GM23248 (cell line): Measurements from ENCODE around the gene PRR18. TPM values are rescaled to one million over a fixed set of nuclear protein-coding genes. Genes with fewer than 3 reads are reported as not detected.

ENCODE experiments used
- DNase-seq: peaks from one replicate; pipeline ENCODE4 v3.0.0-alpha.2; 2015
- H2AFZ ChIP-seq: fragments of 200-600 bp; sonication (generic); 2 replicates; pipeline ENCODE4 v1.6.1; 2016; ENCODE audit warnings: antibody characterized with exemption
- H3F3A ChIP-seq: fragments of 200-600 bp; sonication (generic); 2 replicates; pipeline ENCODE4 v1.6.1; 2016; ENCODE audit warnings: mild to moderate bottlenecking, antibody characterized with exemption, mixed run types; ENCODE audit not compliant: insufficient read depth
- H3K27ac ChIP-seq: fragments of 200-600 bp; sonication (generic); 2 replicates; pipeline ENCODE4 v1.5.1; 2016; ENCODE audit warnings: mild to moderate bottlenecking
- H3K27me3 ChIP-seq: fragments of 200-600 bp; sonication (generic); replicated peaks from 2 replicates; pipeline ENCODE4 v1.6.1; 2016; ENCODE audit warnings: mild to moderate bottlenecking; ENCODE audit not compliant: insufficient read depth
- H3K36me3 ChIP-seq: fragments of 200-600 bp; sonication (generic); 2 replicates; pipeline ENCODE4 v1.6.1; 2016; ENCODE audit warnings: low read depth, mild to moderate bottlenecking
- H3K4me1 ChIP-seq: fragments of 200-600 bp; sonication (generic); 2 replicates; pipeline ENCODE4 v1.6.1; 2016; ENCODE audit warnings: mild to moderate bottlenecking; ENCODE audit not compliant: insufficient read depth
- H3K4me2 ChIP-seq: fragments of 200-600 bp; sonication (generic); one replicate; pipeline ENCODE4 v1.6.1; 2016; ENCODE audit warnings: mild to moderate bottlenecking; ENCODE audit not compliant: unreplicated experiment
- H3K4me3 ChIP-seq: fragments of 200-600 bp; sonication (generic); 2 replicates; pipeline ENCODE4 v1.5.1; 2016; ENCODE audit warnings: mild to moderate bottlenecking
- H3K79me2 ChIP-seq: fragments of 200-600 bp; sonication (generic); 2 replicates; pipeline ENCODE4 v1.6.1; 2016; ENCODE audit warnings: mild to moderate bottlenecking; ENCODE audit not compliant: insufficient read depth
- H3K9ac ChIP-seq: fragments of 200-600 bp; sonication (generic); 2 replicates; pipeline ENCODE4 v1.6.1; 2016; ENCODE audit warnings: mild to moderate bottlenecking
- H3K9me2 ChIP-seq: fragments of 200-600 bp; sonication (generic); 2 replicates; pipeline ENCODE4 v1.6.1; 2016; ENCODE audit warnings: mixed run types, mild to moderate bottlenecking, moderate library complexity; ENCODE audit not compliant: insufficient read depth
- H3K9me3 ChIP-seq: fragments of 200-600 bp; sonication (generic); one replicate; pipeline ENCODE4 v1.6.1; 2017; ENCODE audit warnings: low read depth
- H4K20me1 ChIP-seq: fragments of 200-600 bp; sonication (generic); 2 replicates; pipeline ENCODE4 v1.6.0; 2016; ENCODE audit not compliant: insufficient read depth
- EZH2 ChIP-seq: fragments of 200-600 bp; sonication (generic); IDR thresholded peaks from 2 replicates; pipeline ENCODE4 v1.6.1; 2018; ENCODE audit warnings: antibody characterized with exemption, mild to moderate bottlenecking; ENCODE audit not compliant: insufficient read depth, poor library complexity, severe bottlenecking
- EZH2phosphoT487 ChIP-seq: fragments of 200-600 bp; sonication (generic); IDR thresholded peaks from 2 replicates; pipeline ENCODE4 v1.6.1; 2018; ENCODE audit warnings: antibody characterized with exemption, moderate library complexity, mild to moderate bottlenecking, low read depth; ENCODE audit not compliant: insufficient read depth
- WGBS, 2 experiments: methylation state at CpG; one replicate each; pipeline ENCODE4 v1.1.6; 2015 to 2017; ENCODE audit warnings: low lambda C conversion rate in 2 of 2, low coverage in 1 of 2; ENCODE audit errors: missing lambda C conversion rate in 2 of 2; 5-methylcytosine and 5-hydroxymethylcytosine counted together
- in situ Hi-C: fragments of 300-500 bp; cut with MboI; formaldehyde crosslinking; loops from 2 replicates; pipeline ENCODE4 v1.15.0; 2020
- polyA plus RNA-seq: library from polyadenylated mRNA; unstranded; fragments of >200 nt; fragmentation: Nextera tagmentation; extraction: Ambion mirVana; gene quantifications from 2 replicates; pipeline ENCODE4 v1.2.1, GENCODE V29; 2016
- total RNA-seq: library from RNA; depleted of rRNA; stranded (reverse); fragments of >200 nt; shearing (Covaris generic); gene quantifications from 2 replicates; pipeline ENCODE4 v1.2.3, GENCODE V29; 2014

The PRR18 gene
- total and polyA plus RNA-seq, 2 experiments from 2014 or later = not detected

DNA sequence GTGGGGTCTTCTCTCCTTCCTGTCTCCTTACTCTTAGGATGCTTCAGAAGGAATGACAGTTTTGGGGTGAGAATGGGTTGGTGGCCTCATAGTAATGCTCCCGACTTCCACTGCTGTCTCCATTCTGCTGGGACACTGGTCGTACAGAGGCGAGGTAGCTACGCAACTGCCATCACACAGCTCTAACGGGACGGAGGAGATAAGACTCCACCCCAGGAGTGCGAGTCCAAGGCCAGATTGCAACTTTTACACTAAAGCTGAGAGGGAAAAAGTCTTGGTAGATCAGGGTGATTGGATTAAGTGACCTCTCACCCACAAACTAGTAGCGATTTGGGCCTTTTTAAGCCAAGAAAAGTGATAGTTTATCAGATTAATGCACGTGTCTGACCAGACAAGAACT lies 1.8 kb upstream of the PRR18 start:
- Histone ChIP-seq H3K9me3 (no peaks in the 10 kb centered on the region), H2AFZ (no peak overlapping the region), H3K9ac (no peak overlapping the region), H3K27me3 (peaks cover 46% of the 10 kb centered on the region), H3K27ac (no peak overlapping the region), H3K9me2 (no peaks in the 10 kb centered on the region), H3K4me1 (no peaks in the 10 kb centered on the region), H3F3A (no peaks in the 10 kb centered on the region), H3K4me2 (no peak overlapping the region), H4K20me1 (no peaks in the 10 kb centered on the region), H3K79me2 (no peaks in the 10 kb centered on the region), H3K4me3 (no peak overlapping the region), H3K36me3 (no peaks in the 10 kb centered on the region)
- no peak for DNase-seq
- TF ChIP-seq EZH2 = no peak
- no peak for TF ChIP-seq EZH2phosphoT487
- WGBS, 2 experiments = 87% methylated on average over 9 of the region's 9 CpGs
- in situ Hi-C loops = no loop called here

DNA sequence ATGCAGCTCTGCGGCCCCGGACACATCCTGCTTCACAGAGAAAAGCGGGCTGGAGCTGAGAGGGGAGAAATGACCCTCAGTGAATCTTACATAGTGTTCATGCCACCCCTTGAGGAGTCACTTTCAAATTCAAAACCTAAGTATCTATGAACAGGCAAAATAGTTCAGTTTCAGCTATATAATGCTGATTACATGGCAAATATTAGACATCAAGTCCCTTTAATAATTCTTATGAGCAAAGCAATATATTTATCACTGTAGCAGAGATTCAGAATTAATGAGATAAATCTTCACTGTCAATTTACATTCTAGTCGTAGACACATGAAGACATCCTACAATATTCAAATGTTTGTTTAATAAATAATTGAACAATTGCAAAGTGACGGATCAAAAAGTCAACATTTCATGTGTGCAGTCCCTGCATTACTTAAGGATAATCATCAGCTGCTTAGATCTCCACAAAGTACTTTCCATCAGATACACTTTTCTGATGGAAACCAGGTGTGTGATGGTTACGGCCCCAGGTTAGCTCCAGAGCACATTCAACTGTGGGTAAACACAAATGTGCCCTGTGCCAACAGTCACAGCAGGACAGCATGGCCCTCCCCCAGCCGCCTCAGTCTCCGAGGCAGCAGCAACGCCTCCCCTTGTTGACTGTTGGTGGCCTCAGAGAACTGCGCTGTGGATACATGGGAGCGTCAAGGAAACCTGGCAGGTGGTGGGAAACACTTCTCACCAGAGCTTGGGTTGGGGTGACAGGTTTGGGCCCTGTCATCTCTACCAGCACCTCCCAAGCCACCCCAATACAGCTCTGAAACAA lies 787 bp upstream of the PRR18 start:
- in situ Hi-C loops = no loop called here
- TF ChIP-seq EZH2 (peak; percentile 95), EZH2phosphoT487 (0 out of 2 replicates have a peak, but pooled peaks have one; percentile 43)

DNA sequence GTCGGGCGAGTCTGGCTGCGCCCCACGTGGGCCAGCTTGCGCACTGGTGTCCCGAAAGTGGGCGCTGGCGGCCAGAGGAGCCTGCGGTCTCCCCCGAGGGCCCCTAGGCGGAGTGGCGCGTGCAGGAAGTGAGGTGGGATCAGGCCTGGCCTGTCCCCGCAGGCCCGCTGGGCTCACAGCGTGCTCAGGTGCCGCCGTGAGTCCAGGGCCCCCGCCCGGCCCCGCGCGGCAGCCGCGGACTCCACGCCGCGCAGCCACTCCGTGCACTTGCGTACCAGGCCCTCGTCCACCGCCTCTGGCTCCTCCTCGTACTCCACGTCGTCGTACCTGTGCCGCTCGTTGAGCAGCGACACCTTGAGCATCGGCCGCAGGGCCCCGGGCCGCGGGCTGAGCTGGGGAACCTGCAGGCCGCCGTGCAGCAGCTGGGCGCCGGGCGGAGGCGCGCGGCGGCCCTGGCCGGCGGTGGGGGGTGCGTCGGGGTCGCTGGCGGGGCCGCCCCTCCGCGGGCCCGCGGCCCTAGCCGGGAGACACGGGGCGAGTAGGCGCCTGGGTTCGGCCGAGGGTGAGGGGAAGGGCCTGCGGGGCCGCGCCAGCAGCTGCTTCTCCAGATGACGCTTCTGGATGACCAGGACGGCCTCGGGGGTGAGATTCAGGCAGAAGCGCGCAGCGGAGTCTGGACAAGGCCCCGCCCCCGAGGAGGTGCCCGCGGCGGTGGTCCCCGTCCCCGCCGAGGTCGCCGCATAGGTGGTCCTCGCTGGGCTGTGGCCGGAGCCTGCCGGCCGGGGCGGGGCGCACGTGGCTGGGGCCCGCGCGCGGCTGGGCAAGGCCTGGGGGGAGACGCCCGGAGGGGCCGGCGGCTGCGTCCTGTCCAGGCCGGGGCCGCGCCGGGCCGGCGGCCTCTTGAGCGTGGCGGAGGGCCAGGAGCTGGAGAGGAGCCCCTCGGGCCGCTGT lies 835 bp downstream of the PRR18 start:
- Histone ChIP-seq H3K9me3 (no peaks in the 10 kb centered on the region), H3K9ac (no peak overlapping the region), H3K4me3 (peak overlapping the region; percentile 50), H3K27ac (no peak overlapping the region), H3K9me2 (no peaks in the 10 kb centered on the region), H3K36me3 (no peaks in the 10 kb centered on the region), H3K4me1 (no peaks in the 10 kb centered on the region), H3K4me2 (peak overlapping the region; percentile 20), H2AFZ (0 out of 2 replicates have a peak overlapping the region, but pooled peaks have one; percentile 63), H3K79me2 (no peaks in the 10 kb centered on the region), H3F3A (no peaks in the 10 kb centered on the region), H3K27me3 (peaks cover 56% of the 10 kb centered on the region), H4K20me1 (no peaks in the 10 kb centered on the region)
- DNase-seq = peak; percentile 39
- in situ Hi-C loops = no loop called here
- TF ChIP-seq EZH2 (no peak), EZH2phosphoT487 (no peak)
- WGBS, 2 experiments = 5 to 8% methylated on average over 49 to 57 of the region's 115 CpGs

More for the DNA sequence above, 787 bp upstream of the PRR18 start:
- no peaks in the 10 kb centered on the region for H3F3A ChIP-seq
- WGBS, 2 experiments = 24 to 29% methylated on average over 11 of the region's 11 CpGs
- no peaks in the 10 kb centered on the region for H3K4me1 ChIP-seq
- no peak for DNase-seq
- no peaks in the 10 kb centered on the region for H3K79me2 ChIP-seq
- H3K9ac ChIP-seq = no peak overlapping the region
- H3K27me3 ChIP-seq = peaks cover 56% of the 10 kb centered on the region
- H3K9me2 ChIP-seq = no peaks in the 10 kb centered on the region
- no peaks in the 10 kb centered on the region for H3K9me3 ChIP-seq
- H2AFZ ChIP-seq = peak overlapping the region; percentile 63; the same call in 1 of the 2 replicates
- H3K36me3 ChIP-seq = no peaks in the 10 kb centered on the region
- no peaks in the 10 kb centered on the region for H4K20me1 ChIP-seq
- H3K4me2 ChIP-seq = peak overlapping the region; percentile 20
- no peak overlapping the region for H3K27ac ChIP-seq
- H3K4me3 ChIP-seq = no peak overlapping the region; the same call in 1 of the 2 replicates

DNA sequence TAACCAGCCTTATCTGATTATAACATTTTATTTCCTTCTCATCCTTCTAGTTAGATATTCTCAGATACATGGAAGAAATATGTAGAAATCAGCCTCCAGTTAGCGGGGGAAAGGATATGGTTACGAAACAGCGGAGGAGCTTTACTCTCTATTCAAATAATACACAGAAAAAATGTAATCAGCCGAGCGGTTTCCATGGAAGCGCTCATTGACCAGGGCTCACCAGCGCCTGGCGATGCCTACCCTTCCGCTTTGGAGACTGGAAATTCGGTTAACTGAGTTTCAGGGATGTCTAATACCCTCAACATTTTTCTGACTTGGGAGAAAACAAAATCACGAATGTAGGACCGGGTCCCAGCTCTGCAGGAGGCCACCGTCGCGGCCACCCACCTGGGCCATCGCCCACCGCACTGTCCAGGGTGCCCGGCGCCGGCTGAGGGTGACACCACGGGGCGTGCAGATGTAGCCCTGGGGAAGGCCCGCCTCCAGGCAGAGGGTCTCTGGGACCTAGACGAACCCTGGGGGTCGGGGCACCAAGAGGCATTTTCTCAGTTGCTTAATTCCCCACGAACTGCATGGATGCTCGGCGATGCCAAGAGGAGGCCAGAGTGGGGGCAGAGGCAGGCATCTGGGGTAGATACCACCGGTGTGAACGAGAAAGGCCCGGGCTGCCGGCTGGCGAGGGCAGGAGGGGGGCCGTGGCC lies 1.7 kb downstream of the PRR18 start:
- no peak overlapping the region for H3K27ac ChIP-seq
- H3K36me3 ChIP-seq = no peaks in the 10 kb centered on the region
- in situ Hi-C loops = no loop called here
- no peak overlapping the region for H3K9ac ChIP-seq
- WGBS, 2 experiments = 42 to 45% methylated on average over 30 to 31 of the region's 34 CpGs
- no peaks in the 10 kb centered on the region for H3K4me1 ChIP-seq
- peak; percentile 39 for TF ChIP-seq EZH2
- TF ChIP-seq EZH2phosphoT487 = no peak
- no peak for DNase-seq
- H3K79me2 ChIP-seq = no peaks in the 10 kb centered on the region
- H3F3A ChIP-seq = no peaks in the 10 kb centered on the region
- no peaks in the 10 kb centered on the region for H3K9me2 ChIP-seq
- H3K27me3 ChIP-seq = peaks cover 56% of the 10 kb centered on the region
- H2AFZ ChIP-seq = no peak overlapping the region
- H3K9me3 ChIP-seq = no peaks in the 10 kb centered on the region
- no peak overlapping the region for H3K4me2 ChIP-seq
- no peak overlapping the region for H3K4me3 ChIP-seq
- no peaks in the 10 kb centered on the region for H4K20me1 ChIP-seq
